ENCODE data around the gene DRC7. TPM values are rescaled to one million over a fixed set of nuclear protein-coding genes. Genes with fewer than 3 reads are reported as not detected.
A peak's percentile ranks its signal among the peaks of the same experiment; 100 is the strongest.

The DRC7 gene
- polyA plus RNA-seq, 4 donors = 0.37 TPM; not detected in 3

DNA sequence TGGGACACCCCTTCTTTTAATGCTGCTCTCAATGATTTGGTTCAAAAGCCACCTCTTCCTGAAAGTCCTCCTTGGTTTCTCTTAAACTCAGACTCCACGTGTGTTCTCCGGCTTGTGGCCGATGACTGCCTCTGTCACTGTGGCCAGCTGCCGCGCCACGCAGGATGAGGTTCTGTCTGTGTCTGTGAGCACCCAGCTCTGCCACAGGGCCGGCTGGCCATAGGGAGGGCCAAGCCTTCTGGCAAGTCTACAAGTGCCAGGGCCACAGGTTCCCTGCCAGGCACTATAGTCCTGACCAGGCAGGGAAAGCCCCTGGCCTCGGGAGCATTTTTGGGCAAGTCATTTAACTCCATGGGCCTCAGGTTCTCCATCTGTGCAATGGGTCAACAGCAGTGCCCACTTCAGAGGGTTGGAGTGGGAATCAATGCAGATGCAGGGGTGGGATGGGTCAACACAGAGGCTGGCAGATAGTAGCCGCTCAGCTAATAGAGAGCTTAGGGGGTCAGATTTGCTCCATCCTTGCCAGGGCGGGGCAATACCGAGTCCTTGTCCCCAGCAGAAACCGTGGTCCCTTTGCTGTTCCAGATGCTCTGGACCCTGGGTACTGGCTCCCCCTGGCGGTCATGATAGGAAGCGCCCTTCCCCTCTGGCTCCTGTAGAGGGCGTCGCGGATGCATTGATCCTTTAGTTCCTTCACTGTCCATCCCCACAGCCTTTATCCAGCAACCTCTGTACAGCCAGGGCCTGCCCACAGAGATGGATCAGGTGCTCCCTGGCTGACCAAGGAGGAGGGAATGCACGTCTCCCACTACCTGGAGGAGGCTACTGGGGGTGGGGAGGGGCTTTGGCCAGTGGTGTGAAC lies 45.8 kb upstream of the DRC7 start:
- H3K36me3 ChIP-seq (ENCODE audit: control insufficient read depth in 3 of 3, insufficient read depth in 2 of 3, low read depth in 1 of 3, low read length in 3 of 3) = peaks cover 0 to 94% (median 0%) of the 10 kb centered on the region in 3 donors
- no peaks in the 10 kb centered on the region for H3K27me3 ChIP-seq (ENCODE audit: control insufficient read depth in 3 of 3, insufficient read depth in 3 of 3, low read length in 3 of 3)
- FAIRE-seq = no peak
- WGBS, 3 donors = 38 to 40% (median 40%) methylated on average over 18 of the region's 18 CpGs
- no peak overlapping the region for H3K27ac ChIP-seq (ENCODE audit: low read depth in 1 of 3, low read length in 2 of 3)
- no peak overlapping the region for H3K4me3 ChIP-seq (ENCODE audit: low read depth in 1 of 3, low read length in 3 of 3)
- H3K9me3 ChIP-seq (ENCODE audit: control insufficient read depth in 2 of 2, insufficient read depth in 1 of 2, low read depth in 1 of 2, low read length in 1 of 2) = no peaks in the 10 kb centered on the region
- H3K4me1 ChIP-seq (ENCODE audit: control insufficient read depth in 3 of 3, insufficient read depth in 2 of 3, low read depth in 1 of 3, low read length in 2 of 3) = no peaks in the 10 kb centered on the region
- peak; percentile 82 to 86 for DNase-seq

DNA sequence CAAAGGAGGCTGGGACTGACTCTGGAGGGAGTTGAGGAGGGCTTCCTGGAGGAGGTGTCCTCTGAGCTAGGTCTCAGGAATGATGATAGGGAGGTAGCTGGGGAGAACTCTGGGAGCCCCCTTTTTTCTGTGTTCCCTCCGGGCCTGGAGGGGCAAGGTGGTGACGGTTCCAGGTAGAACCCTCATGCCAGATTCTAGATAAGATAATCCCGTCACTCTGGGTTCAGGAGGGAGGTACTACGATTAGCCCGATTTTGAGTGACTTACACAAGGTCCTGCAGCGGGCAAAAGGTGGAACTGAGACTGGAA lies 45.2 kb upstream of the DRC7 start:
- FAIRE-seq = no peak
- 60 to 75% (median 69%) methylated on average over 6 of the region's 6 CpGs for WGBS, 3 donors
- H3K27me3 ChIP-seq (ENCODE audit: control insufficient read depth in 3 of 3, insufficient read depth in 3 of 3, low read length in 3 of 3) = no peaks in the 10 kb centered on the region

DNA sequence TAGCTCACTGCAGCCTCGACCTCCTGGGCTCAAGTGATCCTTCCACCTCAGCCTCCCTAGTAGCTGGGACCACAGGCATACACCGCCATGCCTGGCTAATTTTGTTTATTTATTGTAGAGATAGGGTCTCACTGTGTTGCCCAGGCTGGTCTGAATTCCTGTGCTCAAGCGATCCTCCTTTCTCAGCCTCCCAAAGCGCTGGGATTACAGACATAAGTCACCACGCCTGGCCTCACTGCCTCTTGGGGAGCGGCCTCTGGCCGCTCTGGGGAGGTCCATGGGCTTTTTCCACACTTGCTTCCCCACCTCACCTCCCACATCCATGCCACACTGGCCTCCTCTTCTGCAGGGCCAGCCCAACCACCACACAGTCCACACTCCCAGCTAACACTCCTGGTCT lies 44.8 kb upstream of the DRC7 start:
- Histone ChIP-seq H3K36me3 (ENCODE audit: control insufficient read depth in 3 of 3, insufficient read depth in 2 of 3, low read depth in 1 of 3, low read length in 3 of 3) (peaks cover 0 to 92% (median 0%) of the 10 kb centered on the region in 3 donors), H3K27me3 (ENCODE audit: control insufficient read depth in 3 of 3, insufficient read depth in 3 of 3, low read length in 3 of 3) (no peaks in the 10 kb centered on the region), H3K27ac (ENCODE audit: low read depth in 1 of 3, low read length in 2 of 3) (no peak overlapping the region), H3K4me3 (ENCODE audit: low read depth in 1 of 3, low read length in 3 of 3) (no peak overlapping the region), H3K9me3 (ENCODE audit: control insufficient read depth in 2 of 2, insufficient read depth in 1 of 2, low read depth in 1 of 2, low read length in 1 of 2) (no peaks in the 10 kb centered on the region), H3K4me1 (ENCODE audit: control insufficient read depth in 3 of 3, insufficient read depth in 2 of 3, low read depth in 1 of 3, low read length in 2 of 3) (no peaks in the 10 kb centered on the region)
- DNase-seq = no peak
- FAIRE-seq = no peak
- 80 to 90% (median 84%) methylated on average over 7 of the region's 7 CpGs for WGBS, 3 donors

More for the DNA sequence above, 45.2 kb upstream of the DRC7 start:
- no peak overlapping the region for H3K4me3 ChIP-seq (ENCODE audit: low read depth in 1 of 3, low read length in 3 of 3)
- peaks cover 0 to 94% (median 0%) of the 10 kb centered on the region in 3 donors for H3K36me3 ChIP-seq (ENCODE audit: control insufficient read depth in 3 of 3, insufficient read depth in 2 of 3, low read depth in 1 of 3, low read length in 3 of 3)
- H3K27ac ChIP-seq (ENCODE audit: low read depth in 1 of 3, low read length in 2 of 3) = no peak overlapping the region
- no peaks in the 10 kb centered on the region for H3K9me3 ChIP-seq (ENCODE audit: control insufficient read depth in 2 of 2, insufficient read depth in 1 of 2, low read depth in 1 of 2, low read length in 1 of 2)
- no peak for DNase-seq
- H3K4me1 ChIP-seq (ENCODE audit: control insufficient read depth in 3 of 3, insufficient read depth in 2 of 3, low read depth in 1 of 3, low read length in 2 of 3) = no peaks in the 10 kb centered on the region

DNA sequence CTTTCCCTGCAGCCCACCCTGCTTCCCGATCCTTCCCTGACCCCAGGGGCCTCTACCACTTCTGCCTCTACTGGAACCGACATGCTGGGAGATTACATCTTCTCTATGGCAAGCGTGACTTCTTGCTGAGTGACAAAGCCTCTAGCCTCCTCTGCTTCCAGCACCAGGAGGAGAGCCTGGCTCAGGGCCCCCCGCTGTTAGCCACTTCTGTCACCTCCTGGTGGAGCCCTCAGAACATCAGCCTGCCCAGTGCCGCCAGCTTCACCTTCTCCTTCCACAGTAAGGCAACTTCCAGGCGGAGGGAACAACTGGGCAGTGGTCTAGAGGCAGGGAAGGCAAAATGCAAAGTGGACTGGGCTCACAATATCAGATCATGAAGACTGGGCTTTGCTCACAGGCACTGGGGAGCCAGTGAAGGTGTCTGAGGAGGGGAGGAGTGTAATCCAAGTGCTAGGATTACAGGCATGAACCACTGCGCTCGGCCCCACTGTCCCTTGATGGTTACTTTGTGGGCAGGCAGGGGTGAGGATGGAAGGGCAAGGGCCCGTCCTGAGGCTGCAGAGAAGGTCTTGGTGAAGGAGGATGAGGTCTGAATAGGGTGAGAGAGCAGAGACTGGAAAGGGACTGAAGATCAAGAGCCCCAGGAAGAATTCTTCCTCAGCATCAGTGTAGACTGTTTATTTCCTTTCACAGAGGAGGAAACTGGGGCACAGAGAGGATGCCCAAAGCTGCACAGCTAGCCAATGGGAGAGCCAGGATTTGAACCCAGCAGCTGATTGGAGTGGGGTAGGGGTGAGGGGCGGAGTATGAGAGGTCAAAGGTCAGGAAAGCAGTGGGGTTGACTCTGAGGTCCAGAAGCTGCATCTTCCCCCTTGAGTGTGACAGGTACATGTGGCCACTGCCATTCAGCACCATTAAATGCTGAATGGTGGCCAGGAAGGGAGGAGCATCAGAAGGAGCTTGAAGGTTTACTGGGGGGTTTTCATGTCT lies 43.0 kb upstream of the DRC7 start:
- 81 to 89% (median 84%) methylated on average over 10 of the region's 10 CpGs for WGBS, 3 donors
- Histone ChIP-seq H3K27ac (ENCODE audit: low read depth in 1 of 3, low read length in 2 of 3) (no peak overlapping the region), H3K36me3 (ENCODE audit: control insufficient read depth in 3 of 3, insufficient read depth in 2 of 3, low read depth in 1 of 3, low read length in 3 of 3) (peaks cover 0 to 93% (median 0%) of the 10 kb centered on the region in 3 donors), H3K4me3 (ENCODE audit: low read depth in 1 of 3, low read length in 3 of 3) (no peak overlapping the region), H3K27me3 (ENCODE audit: control insufficient read depth in 3 of 3, insufficient read depth in 3 of 3, low read length in 3 of 3) (no peaks in the 10 kb centered on the region), H3K9me3 (ENCODE audit: control insufficient read depth in 2 of 2, insufficient read depth in 1 of 2, low read depth in 1 of 2, low read length in 1 of 2) (no peaks in the 10 kb centered on the region), H3K4me1 (ENCODE audit: control insufficient read depth in 3 of 3, insufficient read depth in 2 of 3, low read depth in 1 of 3, low read length in 2 of 3) (no peaks in the 10 kb centered on the region)
- DNase-seq (no peak), FAIRE-seq (no peak)

DNA sequence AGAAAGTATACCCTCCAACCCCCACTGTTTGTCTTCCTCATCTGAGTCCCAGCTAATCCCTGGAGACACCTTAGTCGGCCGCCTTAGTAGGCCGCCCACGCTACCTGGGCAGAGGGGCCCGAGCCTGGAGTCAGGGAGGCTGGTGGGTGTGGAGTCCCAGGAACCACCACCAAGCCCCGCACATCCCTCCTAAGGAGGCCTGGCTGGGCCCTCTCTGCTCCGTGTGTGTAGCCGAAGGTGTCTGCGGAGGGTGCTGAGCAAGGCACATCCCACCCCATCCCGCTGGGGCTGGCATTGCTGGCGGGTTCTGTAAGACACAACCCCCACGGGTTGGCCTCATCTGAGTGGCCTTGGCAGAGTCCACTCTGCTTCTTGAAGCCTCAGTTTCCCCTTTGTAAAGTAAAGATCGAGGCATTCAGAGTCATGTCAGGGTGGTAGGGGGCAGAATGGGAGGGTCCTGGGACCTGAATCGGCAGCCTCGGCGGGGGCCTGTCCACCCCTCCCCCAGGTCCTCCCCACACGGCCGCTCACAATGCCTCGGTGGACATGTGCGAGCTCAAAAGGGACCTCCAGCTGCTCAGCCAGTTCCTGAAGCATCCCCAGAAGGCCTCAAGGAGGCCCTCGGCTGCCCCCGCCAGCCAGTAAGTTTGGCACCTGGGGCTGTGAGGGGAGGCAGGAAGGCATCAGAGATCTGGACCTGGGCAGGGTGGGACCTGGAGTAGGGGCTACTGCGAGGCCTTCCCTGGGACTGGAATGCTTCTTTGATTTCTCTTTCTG lies 41.7 kb upstream of the DRC7 start:
- H3K27me3 ChIP-seq (ENCODE audit: control insufficient read depth in 3 of 3, insufficient read depth in 3 of 3, low read length in 3 of 3) = no peaks in the 10 kb centered on the region
- no peak overlapping the region for H3K27ac ChIP-seq (ENCODE audit: low read depth in 1 of 3, low read length in 2 of 3)
- no peak overlapping the region for H3K4me3 ChIP-seq (ENCODE audit: low read depth in 1 of 3, low read length in 3 of 3)
- H3K9me3 ChIP-seq (ENCODE audit: control insufficient read depth in 2 of 2, insufficient read depth in 1 of 2, low read depth in 1 of 2, low read length in 1 of 2) = no peaks in the 10 kb centered on the region
- H3K36me3 ChIP-seq (ENCODE audit: control insufficient read depth in 3 of 3, insufficient read depth in 2 of 3, low read depth in 1 of 3, low read length in 3 of 3) = peaks cover 0 to 94% (median 0%) of the 10 kb centered on the region in 3 donors
- 88 to 91% (median 89%) methylated on average over 22 to 23 of the region's 23 CpGs for WGBS, 3 donors
- DNase-seq (no peak), FAIRE-seq (no peak)
- no peaks in the 10 kb centered on the region for H3K4me1 ChIP-seq (ENCODE audit: control insufficient read depth in 3 of 3, insufficient read depth in 2 of 3, low read depth in 1 of 3, low read length in 2 of 3)

DNA sequence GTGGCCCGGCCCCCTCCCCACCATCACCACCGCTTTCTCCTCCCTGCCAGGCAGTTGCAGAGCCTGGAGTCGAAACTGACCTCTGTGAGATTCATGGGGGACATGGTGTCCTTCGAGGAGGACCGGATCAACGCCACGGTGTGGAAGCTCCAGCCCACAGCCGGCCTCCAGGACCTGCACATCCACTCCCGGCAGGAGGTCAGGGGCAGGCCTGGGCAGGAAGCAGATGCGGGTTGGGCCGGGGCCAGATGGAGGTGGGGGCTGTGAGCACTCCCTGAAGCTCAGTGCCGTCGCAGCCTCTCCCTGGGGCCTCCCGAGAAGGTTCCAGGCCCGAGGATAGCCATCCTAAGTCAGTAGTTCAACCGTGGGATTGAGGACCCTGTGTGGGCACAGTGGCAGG lies 40.7 kb upstream of the DRC7 start:
- DNase-seq (no peak), FAIRE-seq (no peak)
- Histone ChIP-seq H3K36me3 (ENCODE audit: control insufficient read depth in 3 of 3, insufficient read depth in 2 of 3, low read depth in 1 of 3, low read length in 3 of 3) (peaks cover 0 to 93% (median 3%) of the 10 kb centered on the region in 3 donors), H3K4me3 (ENCODE audit: low read depth in 1 of 3, low read length in 3 of 3) (no peak overlapping the region), H3K27me3 (ENCODE audit: control insufficient read depth in 3 of 3, insufficient read depth in 3 of 3, low read length in 3 of 3) (no peaks in the 10 kb centered on the region), H3K4me1 (ENCODE audit: control insufficient read depth in 3 of 3, insufficient read depth in 2 of 3, low read depth in 1 of 3, low read length in 2 of 3) (no peaks in the 10 kb centered on the region), H3K27ac (ENCODE audit: low read depth in 1 of 3, low read length in 2 of 3) (peak overlapping the region in 1 of 3 donors; percentile 42), H3K9me3 (ENCODE audit: control insufficient read depth in 2 of 2, insufficient read depth in 1 of 2, low read depth in 1 of 2, low read length in 1 of 2) (no peaks in the 10 kb centered on the region)
- WGBS, 3 donors = 61 to 83% (median 74%) methylated on average over 16 of the region's 16 CpGs

DNA sequence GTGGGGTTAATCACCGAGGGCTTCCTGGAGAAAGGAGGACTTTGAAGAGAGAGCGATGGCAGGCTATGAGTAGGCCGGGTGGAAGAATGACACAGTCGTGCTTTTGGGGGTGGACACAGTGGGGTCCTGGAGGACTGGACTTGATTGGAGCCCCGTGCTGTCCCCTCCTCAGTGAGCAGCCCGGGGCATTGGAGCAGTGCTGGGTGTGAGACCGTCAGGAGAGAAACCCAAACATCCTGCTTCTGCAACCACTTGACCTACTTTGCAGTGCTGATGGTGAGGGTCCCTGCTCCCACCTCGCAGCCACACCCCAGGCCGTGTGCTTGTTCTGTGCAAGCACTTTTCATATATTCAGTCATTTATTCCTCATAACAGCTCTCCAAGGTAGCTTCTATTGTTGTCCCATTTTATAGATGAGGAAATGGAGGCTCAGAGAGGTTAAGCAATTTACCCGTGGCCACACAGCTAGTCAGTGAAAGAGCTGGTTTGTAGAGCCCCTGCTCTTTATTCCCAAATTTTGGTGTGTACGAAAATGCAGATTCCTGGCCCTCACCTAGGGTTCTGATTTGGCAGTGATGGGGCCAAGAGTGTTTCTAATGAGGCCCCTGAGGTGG lies 38.2 kb upstream of the DRC7 start:
- FAIRE-seq (no peak), DNase-seq (no peak)
- Histone ChIP-seq H3K36me3 (ENCODE audit: control insufficient read depth in 3 of 3, insufficient read depth in 2 of 3, low read depth in 1 of 3, low read length in 3 of 3) (peaks cover 0 to 95% (median 3%) of the 10 kb centered on the region in 3 donors), H3K4me3 (ENCODE audit: low read depth in 1 of 3, low read length in 3 of 3) (no peak overlapping the region), H3K27me3 (ENCODE audit: control insufficient read depth in 3 of 3, insufficient read depth in 3 of 3, low read length in 3 of 3) (no peaks in the 10 kb centered on the region), H3K4me1 (ENCODE audit: control insufficient read depth in 3 of 3, insufficient read depth in 2 of 3, low read depth in 1 of 3, low read length in 2 of 3) (no peaks in the 10 kb centered on the region), H3K9me3 (ENCODE audit: control insufficient read depth in 2 of 2, insufficient read depth in 1 of 2, low read depth in 1 of 2, low read length in 1 of 2) (no peaks in the 10 kb centered on the region), H3K27ac (ENCODE audit: low read depth in 1 of 3, low read length in 2 of 3) (no peak overlapping the region)
- WGBS, 3 donors = 78 to 85% (median 79%) methylated on average over 11 of the region's 11 CpGs

Measured in small intestine (tissue), 7 donors.